MM.1S (cell line): ENCODE data around the gene TTI1.

Source experiments
- DNase-seq: peaks from one replicate; pipeline ENCODE4 v3.0.0-alpha.2; 2015
- H2AFZ ChIP-seq: fragments of 300-600 bp; sonication (generic); 2 replicates; pipeline ENCODE4 v1.6.0; 2016; ENCODE audit warnings: antibody characterized with exemption, low read length
- H3F3A ChIP-seq: fragments of 300-600 bp; sonication (generic); 2 replicates; pipeline ENCODE4 v1.6.1; 2016; ENCODE audit warnings: mild to moderate bottlenecking, antibody characterized with exemption, low read length, moderate library complexity, mixed read lengths; ENCODE audit not compliant: insufficient read depth
- H3K27ac ChIP-seq: fragments of 300-600 bp; sonication (generic); 2 replicates; pipeline ENCODE4 v1.5.1; 2016; ENCODE audit warnings: mild to moderate bottlenecking, low read length
- H3K27me3 ChIP-seq: fragments of 300-600 bp; sonication (generic); replicated peaks from 2 replicates; pipeline ENCODE4 v1.6.0; 2016; ENCODE audit warnings: low read length; ENCODE audit not compliant: insufficient read depth
- H3K36me3 ChIP-seq: fragments of 300-600 bp; sonication (generic); replicated peaks from 2 replicates; pipeline ENCODE4 v1.6.1; 2016; ENCODE audit warnings: mild to moderate bottlenecking, low read length, mixed read lengths; ENCODE audit not compliant: insufficient read depth
- H3K4me1 ChIP-seq: fragments of 300-600 bp; sonication (generic); 2 replicates; pipeline ENCODE4 v1.6.1; 2016; ENCODE audit warnings: low read length, mixed read lengths
- H3K4me2 ChIP-seq: fragments of 300-600 bp; sonication (generic); 2 replicates; pipeline ENCODE4 v1.6.0; 2016; ENCODE audit warnings: low read depth, low read length
- H3K4me3 ChIP-seq: fragments of 300-600 bp; sonication (generic); 2 replicates; pipeline ENCODE4 v1.5.1; 2016; ENCODE audit warnings: low read length, mixed read lengths
- H3K79me2 ChIP-seq: fragments of 300-600 bp; sonication (generic); 2 replicates; pipeline ENCODE4 v1.6.1; 2016; ENCODE audit warnings: mixed run types, low read length, mixed read lengths
- H3K9ac ChIP-seq: fragments of 300-600 bp; sonication (generic); 2 replicates; pipeline ENCODE4 v1.6.1; 2016; ENCODE audit warnings: low read length, mixed read lengths
- H3K9me2 ChIP-seq: fragments of 300-600 bp; sonication (generic); replicated peaks from 2 replicates; pipeline ENCODE4 v1.6.1; 2016; ENCODE audit warnings: mild to moderate bottlenecking, low read length, mixed read lengths; ENCODE audit not compliant: insufficient read depth
- H3K9me3 ChIP-seq: fragments of 300-600 bp; sonication (generic); replicated peaks from 2 replicates; pipeline ENCODE4 v1.6.1; 2016; ENCODE audit warnings: mild to moderate bottlenecking, low read length, mixed read lengths; ENCODE audit not compliant: insufficient read depth
- H4K20me1 ChIP-seq: fragments of 300-600 bp; sonication (generic); 2 replicates; pipeline ENCODE4 v1.6.1; 2016; ENCODE audit warnings: mild to moderate bottlenecking, low read length, moderate library complexity, mixed read lengths; ENCODE audit not compliant: insufficient read depth
- CTCF ChIP-seq: fragments of 300-600 bp; sonication (generic); IDR thresholded peaks from 2 replicates; pipeline ENCODE4 v1.5.1; 2016; ENCODE audit warnings: antibody characterized with exemption, low read length, mixed read lengths
- EZH2 ChIP-seq: fragments of 300-600 bp; sonication (generic); optimal IDR thresholded peaks from 2 replicates; pipeline ENCODE3; 2017; ENCODE audit warnings: low read depth, mild to moderate bottlenecking, antibody characterized with exemption, low read length, mixed read lengths
- EZH2phosphoT487 ChIP-seq: fragments of 300-600 bp; sonication (generic); IDR thresholded peaks from 2 replicates; pipeline ENCODE4 v1.6.1; 2018; ENCODE audit warnings: antibody characterized with exemption, low read length

Gene TTI1

GRCh38 chr20:38024496-38024895 is 8.8 kb downstream of the TTI1 start:
- Histone ChIP-seq H3K9ac (no peak overlapping the region), H3K27me3 (no peaks in the 10 kb centered on the region), H3K9me2 (no peaks in the 10 kb centered on the region), H3K4me1 (no peaks in the 10 kb centered on the region), H3K4me3 (no peak overlapping the region), H3K36me3 (no peaks in the 10 kb centered on the region), H3K79me2 (peaks cover 96% of the 10 kb centered on the region), H2AFZ (no peak overlapping the region), H4K20me1 (no peaks in the 10 kb centered on the region), H3K9me3 (no peaks in the 10 kb centered on the region), H3K4me2 (no peak overlapping the region), H3K27ac (no peak overlapping the region), H3F3A (no peaks in the 10 kb centered on the region)
- DNase-seq, result no peak
- TF ChIP-seq EZH2 (no peak), EZH2phosphoT487 (no peak), CTCF (no peak)

DNA sequence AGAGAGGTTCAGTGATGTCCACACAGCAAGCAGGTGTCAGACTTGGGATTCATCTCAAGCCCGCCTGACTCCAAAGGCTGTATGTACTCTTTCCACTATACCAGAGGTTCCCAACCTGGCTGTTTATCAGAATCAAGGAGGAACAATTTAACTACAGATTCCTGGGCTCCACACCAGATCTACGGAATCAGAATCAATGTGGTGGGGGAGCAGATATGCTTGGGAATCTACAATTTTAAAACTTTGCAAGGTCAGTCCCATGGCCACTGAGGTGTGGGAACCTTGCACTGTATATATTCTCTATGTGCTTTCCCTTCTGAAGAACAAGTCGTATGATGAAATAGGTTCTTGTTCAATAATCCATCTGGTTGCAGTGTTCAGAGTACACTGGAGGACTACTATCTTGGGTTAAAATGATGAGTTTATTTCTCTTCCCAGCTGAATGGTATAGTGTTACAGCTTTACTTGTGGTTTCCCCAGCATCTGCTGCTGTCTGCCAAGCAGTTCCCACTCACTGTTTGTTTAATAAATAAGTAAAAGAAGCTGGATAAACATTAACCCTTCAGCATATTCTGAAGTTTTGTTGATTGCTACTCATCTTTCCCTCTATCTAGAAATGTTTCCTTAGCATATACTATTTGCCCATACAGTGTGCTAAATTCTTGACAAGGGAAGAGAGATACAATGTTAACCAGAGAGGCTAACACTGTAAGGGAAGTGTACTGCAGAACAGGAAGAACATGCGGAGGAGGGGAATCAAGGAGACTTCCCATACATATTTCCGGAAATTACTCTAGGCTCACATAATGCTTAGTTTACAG is 9.9 kb downstream of the TTI1 start:
- no peak for TF ChIP-seq EZH2
- TF ChIP-seq CTCF, result no peak
- TF ChIP-seq EZH2phosphoT487, result no peak
- Histone ChIP-seq H3K27ac (no peak overlapping the region), H3K27me3 (no peaks in the 10 kb centered on the region), H3K4me2 (no peak overlapping the region), H3F3A (no peaks in the 10 kb centered on the region), H4K20me1 (no peaks in the 10 kb centered on the region), H3K4me1 (no peaks in the 10 kb centered on the region), H3K79me2 (peaks cover 96% of the 10 kb centered on the region), H2AFZ (no peak overlapping the region), H3K36me3 (peaks cover 7% of the 10 kb centered on the region), H3K9ac (no peak overlapping the region), H3K4me3 (no peak overlapping the region), H3K9me3 (no peaks in the 10 kb centered on the region), H3K9me2 (no peaks in the 10 kb centered on the region)
- DNase-seq, result no peak

- Histone ChIP-seq H3K79me2 (peaks cover 91% of the 10 kb centered on the region), H2AFZ (no peak overlapping the region), H3K27ac (no peak overlapping the region), H4K20me1 (no peaks in the 10 kb centered on the region), H3K9me2 (no peaks in the 10 kb centered on the region), H3K4me3 (no peak overlapping the region), H3K9ac (no peak overlapping the region), H3K4me2 (no peak overlapping the region), H3K4me1 (no peaks in the 10 kb centered on the region), H3K9me3 (no peaks in the 10 kb centered on the region), H3K36me3 (peaks cover 18% of the 10 kb centered on the region), H3F3A (no peaks in the 10 kb centered on the region), H3K27me3 (no peaks in the 10 kb centered on the region)
- no peak for DNase-seq
- no peak for TF ChIP-seq EZH2phosphoT487
- TF ChIP-seq CTCF, result no peak
- no peak for TF ChIP-seq EZH2
Measured at GRCh38 chr20:38021087-38021772, 12.0 kb downstream of the TTI1 start.
